NCI-H2227 (cell line): Measurements from ENCODE around the gene CLEC16A.
"Not testable (repeated sequence)": the region's sequence is repeated elsewhere in the genome, so short reads cannot be mapped to it uniquely, and the experiment has no call there.

Experiments
- DNase-seq: peaks from one replicate; lab custom pipeline; 2025; ENCODE audit not compliant: unreplicated experiment; lab: John Stamatoyannopoulos, UW

Gene CLEC16A

DNA sequence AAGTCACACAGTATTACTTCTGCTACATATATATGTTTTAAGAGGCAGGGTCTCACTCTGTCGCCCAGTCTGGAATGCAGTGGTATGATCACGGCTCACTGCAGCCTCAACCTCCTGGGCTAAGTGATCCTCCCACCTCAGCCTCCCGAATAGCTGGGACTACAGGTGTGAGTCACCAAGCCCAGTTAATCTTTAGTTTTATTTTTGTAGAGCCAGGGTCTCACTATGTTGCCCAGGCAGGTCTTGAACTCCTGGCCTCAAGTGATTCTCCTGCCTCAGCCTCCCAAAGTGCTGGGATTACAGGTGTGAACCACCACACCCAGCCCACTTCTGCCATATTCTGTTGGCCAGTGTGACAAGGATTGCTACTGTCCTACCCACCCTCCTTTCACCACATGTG lies 19.1 kb upstream of the CLEC16A start:
- not testable (repeated sequence) for DNase-seq

DNA sequence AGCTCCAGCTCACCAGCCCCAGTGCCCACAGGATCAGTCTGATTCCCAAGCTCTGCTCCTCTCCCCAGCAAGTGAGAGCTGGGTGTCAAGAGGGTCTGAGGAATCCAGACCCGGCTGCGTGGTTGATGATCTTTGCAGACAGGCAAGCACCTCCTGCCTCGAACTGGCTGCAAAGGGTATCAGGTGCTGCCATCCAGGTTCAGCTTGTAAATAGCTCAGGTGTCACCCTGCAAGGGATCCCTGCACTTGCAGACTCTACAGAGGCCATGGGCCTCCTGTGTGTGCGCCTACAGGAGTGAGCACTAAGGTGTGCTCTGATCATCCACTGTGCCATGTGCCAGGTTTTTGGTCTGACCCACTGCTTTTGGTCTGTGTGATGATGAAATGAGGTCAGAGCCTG lies 18.3 kb upstream of the CLEC16A start:
- DNase-seq, result no peak

DNA sequence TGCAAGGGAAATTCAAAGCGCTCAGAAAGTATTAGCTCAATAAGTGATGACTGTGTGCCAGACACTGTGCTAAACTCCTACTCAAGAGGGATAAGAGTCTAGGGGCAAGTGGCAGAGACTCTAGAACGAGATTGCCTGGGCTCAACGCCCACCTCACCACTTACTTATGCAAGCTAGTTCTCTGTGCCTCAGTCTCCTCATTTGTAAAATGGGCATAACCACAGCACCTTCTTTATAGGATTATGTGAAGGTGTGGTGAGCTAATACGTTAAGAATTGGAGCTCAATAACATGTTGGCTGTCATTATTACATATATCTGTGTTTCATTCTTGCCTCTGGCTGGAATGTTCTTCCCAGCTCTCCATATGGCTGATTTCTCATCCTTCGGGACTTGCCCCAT lies 17.5 kb upstream of the CLEC16A start:
- DNase-seq, result no peak

- DNase-seq, result no peak
These were observed 16.8 kb upstream of the CLEC16A start for GRCh38 chr16:10927497-10928112.

DNA sequence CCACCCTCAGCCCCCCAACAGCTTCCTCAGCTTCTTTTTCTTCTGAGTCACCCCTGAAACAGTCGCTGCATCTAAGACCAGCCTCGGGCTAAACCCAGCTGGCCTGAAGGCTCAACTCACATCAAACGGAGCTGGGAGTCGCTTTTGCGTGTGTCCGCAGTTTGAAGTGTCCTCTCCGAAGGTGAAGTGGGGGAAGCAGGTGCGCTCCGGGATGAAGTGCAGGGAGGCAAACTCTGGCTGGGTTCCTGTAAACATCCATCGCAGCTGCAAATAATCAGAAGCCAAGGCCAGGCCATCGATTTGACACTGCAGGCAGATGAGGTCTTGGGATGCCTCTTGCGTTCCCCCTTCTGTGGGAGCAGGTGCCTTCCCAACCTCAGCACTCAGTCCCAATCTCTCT lies 15.3 kb upstream of the CLEC16A start:
- DNase-seq, result not testable (repeated sequence)

GRCh38 chr16:10929853-10930754 lies 14.3 kb upstream of the CLEC16A start:
- DNase-seq, result no peak

DNA sequence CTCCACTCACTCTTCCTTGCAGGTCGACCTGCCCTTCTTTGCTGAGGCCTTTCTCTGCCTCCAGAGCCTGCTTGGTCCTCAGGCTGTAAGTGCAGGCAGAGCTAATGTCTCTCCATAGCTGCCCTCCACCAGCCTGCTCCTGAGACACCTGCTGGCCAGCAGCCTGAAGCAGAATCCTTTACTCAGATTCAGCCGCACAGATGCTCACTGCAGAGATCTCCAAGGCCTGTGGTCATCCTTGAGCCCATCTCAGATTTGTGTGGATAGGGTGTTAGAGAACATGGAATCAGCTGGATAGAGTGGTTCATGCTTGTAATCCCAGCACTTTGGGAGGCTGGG lies 13.6 kb upstream of the CLEC16A start:
- DNase-seq, result no peak

DNA sequence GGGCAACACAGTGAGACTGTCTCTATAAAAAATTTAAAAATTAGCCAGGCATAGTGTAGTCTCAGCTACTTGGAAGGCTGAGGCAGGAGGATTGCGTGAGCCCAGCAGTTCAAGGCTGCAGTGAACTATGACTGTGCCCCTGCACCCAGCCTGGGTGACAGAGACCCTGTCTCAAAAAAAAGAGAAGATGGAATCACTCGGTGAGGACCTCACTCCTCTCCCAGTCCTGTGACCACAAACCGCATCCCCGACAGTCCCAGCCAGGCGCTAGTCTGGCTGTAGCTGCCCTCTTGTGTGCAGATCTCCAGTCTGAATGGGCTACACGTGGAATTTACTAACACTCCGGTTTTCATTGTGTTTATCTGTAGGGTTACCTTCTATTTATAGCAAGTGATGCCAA lies 13.2 kb upstream of the CLEC16A start:
- DNase-seq, result no peak

- DNase-seq, result no peak
These were observed 12.3 kb upstream of the CLEC16A start for GRCh38 chr16:10931977-10932632.

DNA sequence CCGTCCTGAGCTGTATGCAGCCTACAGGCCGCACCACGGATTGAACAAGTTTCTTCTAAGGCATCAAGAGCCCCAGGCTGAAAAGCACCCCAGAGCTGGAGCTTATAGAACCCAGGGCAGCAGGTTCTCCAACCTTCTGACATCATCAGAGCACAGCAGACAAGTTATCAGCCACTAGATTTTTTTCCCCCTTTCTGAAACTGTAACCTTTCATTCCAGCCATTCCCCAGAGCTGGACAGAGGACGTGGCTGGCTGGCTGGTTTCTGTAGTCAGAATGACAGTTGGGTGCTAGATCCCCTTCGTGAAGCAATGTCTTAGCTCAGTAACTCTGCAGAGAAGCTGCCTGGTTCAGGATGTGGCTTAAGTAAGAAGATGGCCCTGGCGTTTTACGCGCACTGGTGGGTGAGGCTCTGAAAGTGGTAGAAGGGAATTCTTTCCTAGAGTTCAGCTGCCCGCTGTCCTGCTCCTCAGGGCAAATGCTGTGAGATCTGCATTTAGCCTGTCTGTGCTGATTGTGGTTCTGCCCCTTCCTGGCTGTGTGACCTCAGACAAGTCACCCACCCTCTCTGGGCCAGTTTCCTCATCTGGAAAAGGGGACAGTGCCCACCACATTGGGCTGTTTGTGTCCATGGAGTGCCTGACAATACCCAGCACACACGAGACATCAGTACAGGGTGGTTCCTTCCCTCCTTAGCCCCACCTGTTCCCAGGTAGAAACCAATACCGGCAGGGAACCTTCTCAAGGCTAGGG lies 11.2 kb upstream of the CLEC16A start:
- no peak for DNase-seq

GRCh38 chr16:10933865-10934264 lies 10.5 kb upstream of the CLEC16A start:
- no peak for DNase-seq

DNA sequence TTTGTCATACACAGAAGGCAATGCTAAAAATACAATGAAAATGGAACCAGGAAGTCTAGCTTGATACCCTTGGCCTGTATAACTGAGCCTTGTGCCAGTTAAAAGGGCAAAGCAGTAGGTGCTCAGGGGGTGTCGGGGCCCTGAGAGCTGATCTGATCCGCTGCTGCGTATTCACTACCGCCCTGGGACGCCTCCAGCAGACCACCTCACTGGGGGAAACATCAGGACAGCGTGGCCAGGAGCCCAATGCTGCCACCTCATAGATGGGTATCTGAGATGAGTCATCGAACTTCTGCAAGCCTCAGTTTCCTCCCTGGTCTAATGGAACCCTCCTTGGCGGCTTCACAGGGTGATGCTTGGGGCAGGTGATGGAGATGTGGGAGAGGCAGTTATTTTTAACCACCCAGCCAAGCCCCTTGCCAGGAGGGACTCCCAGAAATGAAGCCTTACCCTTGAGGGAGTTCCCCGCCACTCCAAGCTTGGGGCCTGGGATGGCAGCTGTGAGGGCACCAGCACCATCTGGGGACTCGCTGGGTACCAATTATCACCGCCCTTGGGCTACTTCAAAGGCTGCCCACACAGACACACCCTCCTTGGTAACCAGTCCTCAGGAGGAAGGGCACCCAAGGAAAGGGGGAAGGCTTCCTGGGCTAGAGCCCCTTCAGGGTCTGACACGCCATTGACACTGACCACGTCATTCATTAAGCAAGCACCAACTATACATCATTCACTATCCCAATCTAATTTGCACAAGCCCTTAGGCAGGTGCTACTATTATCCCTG lies 9.8 kb upstream of the CLEC16A start:
- DNase-seq, result no peak

GRCh38 chr16:10935226-10935915 lies 9.0 kb upstream of the CLEC16A start:
- no peak for DNase-seq

DNA sequence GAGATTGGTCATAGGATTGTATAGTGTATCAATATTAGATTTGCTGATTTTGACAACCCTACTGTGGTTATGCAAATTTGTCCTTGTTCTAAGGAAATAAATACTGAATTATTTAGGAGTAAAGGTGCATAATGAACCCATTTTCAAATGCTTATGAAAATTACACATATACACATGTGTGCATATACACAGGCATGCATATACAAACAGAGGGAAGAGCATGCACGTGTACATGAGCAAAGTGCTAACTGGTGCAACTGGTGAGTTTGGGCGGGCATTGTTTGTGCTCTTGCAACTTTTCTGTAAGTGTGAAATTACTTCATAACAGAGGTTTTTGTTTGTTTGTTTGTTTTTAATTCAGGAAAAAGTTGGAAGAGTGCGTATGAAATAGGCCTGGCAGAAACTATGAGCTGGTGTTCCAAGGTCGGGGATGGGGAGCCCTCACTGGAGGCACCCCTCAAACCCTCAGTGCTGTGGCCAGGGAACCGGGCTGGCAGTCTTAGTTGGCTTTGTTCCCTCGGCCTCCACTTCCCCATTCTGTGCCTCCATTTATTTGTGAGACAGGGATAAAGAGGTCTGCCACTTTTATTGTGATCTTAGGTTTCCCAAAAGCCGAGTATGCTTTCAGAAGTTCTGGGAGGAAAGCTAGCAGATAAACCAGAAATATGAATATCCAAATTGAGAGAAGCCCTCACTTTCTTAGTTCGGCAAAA lies 7.9 kb upstream of the CLEC16A start:
- no peak for DNase-seq

DNA sequence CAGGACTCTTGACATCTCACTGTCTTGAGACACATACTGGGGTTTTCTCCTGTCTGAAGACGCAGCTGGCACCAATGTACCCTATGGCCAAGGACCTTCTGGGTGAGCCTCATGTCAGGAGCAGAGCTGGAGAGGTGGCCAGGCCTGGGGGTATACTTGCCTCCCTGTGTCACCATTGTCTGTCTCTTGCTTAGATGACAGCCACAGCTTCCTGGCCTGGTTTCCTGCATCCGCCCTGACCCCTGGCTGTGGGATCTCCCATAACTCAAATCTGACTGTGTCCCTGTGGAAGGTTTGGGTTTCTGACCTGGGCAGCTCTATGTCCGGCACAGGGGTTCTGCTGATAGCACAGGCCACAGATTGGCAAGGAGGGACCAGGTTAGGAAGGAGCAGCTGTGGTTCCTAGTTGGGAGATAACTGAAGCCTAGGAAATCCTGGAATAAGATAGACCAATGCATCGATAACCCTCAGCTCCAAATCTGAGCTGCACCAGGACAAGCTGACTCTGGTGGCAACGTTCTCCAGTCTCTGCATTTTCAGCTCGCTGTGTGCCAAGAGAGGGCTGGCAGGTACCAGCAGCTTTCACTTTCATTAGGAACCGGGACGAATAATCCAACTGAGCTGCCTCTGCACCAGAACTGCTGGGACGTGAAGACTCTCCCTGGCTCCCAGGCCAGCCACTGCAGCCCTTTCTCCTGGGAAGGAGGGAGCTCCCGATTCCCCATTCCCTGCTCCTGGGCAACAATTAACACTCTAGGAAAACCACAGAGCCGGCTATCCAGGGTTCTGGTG lies 7.1 kb upstream of the CLEC16A start:
- no peak for DNase-seq

- no peak for DNase-seq
These were observed 6.0 kb upstream of the CLEC16A start for GRCh38 chr16:10938321-10938720.

GRCh38 chr16:10938796-10939648 lies 5.3 kb upstream of the CLEC16A start:
- DNase-seq, result no peak
